GM19193 (cell line): Measurements from ENCODE around the gene ABL1.

Source experiments
- POLR2A ChIP-seq: IDR thresholded peaks from 4 replicates; pipeline ENCODE4 v1.6.1; 2011; ENCODE audit not compliant: insufficient read depth, insufficient read length; ENCODE audit errors: extremely low read depth

Gene ABL1

GRCh38 chr9:130904070-130905044, 69.3 kb downstream of the ABL1 start:
- TF ChIP-seq POLR2A: no peak

- no peak for TF ChIP-seq POLR2A
Observed at GRCh38 chr9:130905125-130905901, 70.3 kb downstream of the ABL1 start.

DNA sequence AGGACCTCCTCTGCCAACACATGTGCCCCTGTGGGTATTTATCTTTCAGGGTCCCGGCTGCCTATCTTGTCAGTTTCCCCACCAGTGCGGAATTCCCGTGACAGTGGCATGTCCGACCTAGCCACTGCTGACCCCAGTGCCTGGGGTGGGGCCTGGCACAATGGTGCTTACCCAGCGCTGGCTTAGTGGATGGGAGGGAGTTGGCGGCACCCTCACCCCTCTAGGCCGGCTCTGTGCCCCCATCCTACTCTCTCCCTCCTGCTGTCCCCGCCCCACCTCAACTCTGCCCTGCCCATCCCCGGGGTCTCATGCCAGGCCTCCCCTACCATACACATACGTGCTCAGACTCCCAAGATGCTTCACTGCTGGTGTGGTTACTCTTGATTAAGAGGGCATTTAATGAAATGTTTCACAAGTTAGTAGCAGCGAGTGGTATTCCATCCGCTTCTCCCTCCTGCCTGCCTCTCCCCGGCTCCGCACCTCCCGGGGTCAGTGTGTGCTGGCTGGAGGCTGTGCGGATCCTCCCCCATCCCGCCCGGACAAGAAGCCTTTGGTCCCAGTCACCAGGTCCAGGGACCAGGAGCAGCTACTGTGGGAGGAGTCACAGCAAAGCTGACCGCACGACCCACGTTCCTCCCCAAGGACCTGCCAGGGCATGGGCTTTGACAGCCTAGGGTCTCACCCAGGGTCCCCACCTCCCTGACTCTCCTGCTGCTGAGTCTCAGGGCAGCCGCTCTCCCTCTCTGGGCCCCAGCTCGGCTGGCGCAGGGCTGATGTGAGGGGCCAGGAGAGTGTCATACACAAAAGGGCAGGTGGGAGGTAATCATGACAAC, 71.1 kb downstream of the ABL1 start:
- TF ChIP-seq POLR2A: no peak

DNA sequence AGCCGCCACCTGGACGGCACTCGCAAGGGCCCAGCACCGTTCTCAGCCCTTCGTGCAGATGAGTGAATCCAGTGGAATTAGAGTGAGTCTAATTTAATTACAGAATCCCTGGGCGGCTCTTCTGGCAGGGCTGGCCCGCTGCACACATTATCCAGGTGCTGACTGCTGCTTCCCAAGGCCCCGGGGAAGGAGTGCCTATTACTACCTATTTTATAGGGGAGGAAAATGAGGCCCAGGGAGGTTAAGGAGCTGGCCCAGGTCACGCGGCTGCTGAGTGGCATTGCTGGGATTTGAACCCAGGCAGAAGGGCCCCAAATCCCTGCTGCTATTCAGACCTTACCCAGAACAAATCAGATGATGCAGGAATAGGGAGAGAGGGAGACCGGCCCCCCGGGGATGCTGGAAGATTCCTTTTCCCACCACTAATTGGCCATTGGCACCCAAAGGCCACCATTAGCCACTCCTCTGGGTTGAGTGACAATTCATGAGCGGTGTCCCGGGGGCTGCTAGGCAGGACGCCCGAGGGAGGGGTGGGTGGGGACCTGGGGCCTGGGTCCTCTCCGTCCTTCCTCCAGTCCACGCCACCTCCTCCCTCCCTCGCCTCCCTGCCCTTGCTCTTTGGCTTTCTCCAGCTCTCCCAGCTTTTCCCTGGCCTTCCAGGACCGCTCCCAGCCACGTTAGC, 71.8 kb downstream of the ABL1 start:
- no peak for TF ChIP-seq POLR2A

GRCh38 chr9:130908146-130908877, 73.3 kb downstream of the ABL1 start:
- TF ChIP-seq POLR2A: no peak

- TF ChIP-seq POLR2A: no peak
Observed at GRCh38 chr9:130908878-130909355, 73.9 kb downstream of the ABL1 start.

DNA sequence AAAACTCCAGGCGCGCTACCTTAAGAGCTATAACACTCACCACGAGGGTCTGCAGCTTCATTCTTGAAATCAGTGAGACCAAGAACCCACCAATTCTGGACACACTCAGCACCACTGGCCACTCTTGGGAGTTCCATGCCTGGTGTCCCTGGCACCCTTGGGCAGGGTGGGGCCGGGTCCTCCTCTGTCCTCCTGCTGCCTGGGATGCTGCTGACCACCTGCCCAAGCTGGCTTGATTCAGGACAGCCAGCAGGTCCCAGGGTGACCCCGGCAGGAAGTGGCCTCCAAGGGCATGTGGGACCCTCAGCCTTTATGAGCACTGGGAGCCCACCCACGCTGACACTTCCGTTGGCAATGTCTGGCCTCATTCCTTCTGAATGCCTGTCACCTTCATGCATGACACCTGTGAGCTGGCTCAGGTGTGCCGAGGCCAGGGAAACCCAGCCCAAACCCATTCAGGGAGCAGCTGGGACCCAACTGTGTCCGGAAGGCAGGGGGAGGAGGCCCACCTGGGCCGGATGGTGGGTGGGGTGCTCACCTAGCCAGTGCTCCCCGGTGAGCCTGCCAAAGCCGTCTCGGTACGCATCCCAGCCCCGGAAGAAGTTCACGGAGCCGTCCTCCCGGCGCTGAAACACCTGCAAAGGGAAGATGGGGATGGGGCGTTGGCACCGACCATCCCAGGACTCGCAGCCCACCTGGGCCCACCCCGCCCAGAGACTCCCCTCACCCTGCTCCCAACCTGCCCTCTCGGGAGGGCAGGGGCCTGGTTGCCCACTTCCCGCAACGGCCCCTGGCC, 76.4 kb downstream of the ABL1 start:
- no peak for TF ChIP-seq POLR2A

- no peak for TF ChIP-seq POLR2A
Observed at GRCh38 chr9:130912932-130913598, 78.0 kb downstream of the ABL1 start.

GRCh38 chr9:130913599-130914416, 78.8 kb downstream of the ABL1 start:
- TF ChIP-seq POLR2A: no peak

DNA sequence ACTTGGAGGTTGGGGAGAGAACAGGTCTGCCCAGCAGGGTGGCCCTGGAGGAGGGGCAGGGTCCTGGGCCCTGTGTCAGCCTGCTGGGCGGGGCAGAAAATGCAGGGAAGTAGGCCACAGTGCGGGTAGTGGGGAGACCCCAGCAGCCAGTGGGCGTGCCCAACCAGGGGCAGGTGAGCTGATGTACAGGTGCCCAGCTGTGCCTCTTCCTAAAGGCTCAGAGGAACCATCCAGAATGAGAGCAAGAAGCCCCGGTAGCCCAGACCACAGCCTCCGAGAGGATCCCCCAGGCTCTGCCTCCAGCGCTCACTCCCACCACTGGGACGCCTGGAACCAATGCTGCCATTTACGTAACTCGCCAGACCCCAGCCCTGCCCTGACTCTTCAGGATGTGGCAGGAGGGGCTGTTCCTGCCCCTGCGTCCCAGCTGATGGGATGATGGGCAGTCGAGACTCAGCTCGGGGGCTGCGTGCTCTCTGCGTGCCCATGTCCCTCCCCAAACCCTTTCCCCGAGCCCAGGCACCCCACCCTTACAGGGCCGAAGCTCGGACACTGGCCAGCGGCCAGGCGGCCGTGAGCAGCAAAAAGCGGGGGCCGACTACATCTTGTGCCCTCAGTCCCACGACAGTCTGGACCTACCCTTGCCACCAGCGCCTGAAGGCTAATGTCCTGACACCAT, 79.5 kb downstream of the ABL1 start:
- no peak for TF ChIP-seq POLR2A

DNA sequence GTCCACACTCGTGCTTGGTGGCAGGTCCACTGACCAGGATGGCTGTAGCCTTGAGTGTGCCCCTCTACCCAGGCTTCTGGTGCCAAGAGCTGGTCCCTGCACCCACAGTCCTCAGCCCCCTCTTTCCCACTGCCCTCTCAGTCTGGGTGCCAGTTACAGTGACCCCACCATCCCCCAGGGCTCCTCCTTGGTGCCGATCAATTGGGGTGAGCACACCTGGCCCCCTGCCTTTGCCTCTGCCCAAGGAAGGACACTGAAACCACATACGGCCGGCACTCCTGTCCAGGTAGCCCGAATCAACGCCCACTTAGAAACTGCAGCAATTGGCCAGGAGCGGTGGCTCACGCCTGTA, 80.0 kb downstream of the ABL1 start:
- TF ChIP-seq POLR2A: no peak
